ENCODE measurements around the gene FBXO38.

GRCh38 chr5:148455185-148455584 lies 71.4 kb downstream of the FBXO38 start:
- no peak for TF ChIP-seq ZNF3 (CRISPR knock-in tag; IDR thresholded peaks at IDR 0.05)
- no peak for TF ChIP-seq DLX4 (CRISPR knock-in tag; IDR thresholded peaks at IDR 0.05)
- TF ChIP-seq BRF2 (IDR thresholded peaks at IDR 0.05; ENCODE audit: borderline replicate concordance, insufficient read depth, insufficient read length) = no peak
- TF ChIP-seq FOXA1 (IDR thresholded peaks at IDR 0.05; ENCODE audit: borderline replicate concordance) = no peak
- no peak for TF ChIP-seq ZNF24 (IDR thresholded peaks at IDR 0.05)
- no peak for TF ChIP-seq HMG20A (CRISPR knock-in tag; conservative IDR thresholded peaks at IDR 0.05)
- TF ChIP-seq CTCF (IDR thresholded peaks at IDR 0.05 in 2 of 3, conservative IDR thresholded peaks at IDR 0.05 in 1 of 3; ENCODE audit: insufficient read depth in 2 of 3, low read depth in 1 of 3, low read length in 3 of 3) = no peak
- TF ChIP-seq L3MBTL2 (IDR thresholded peaks at IDR 0.05) = no peak
- no peak for TF ChIP-seq BRCA1 (IDR thresholded peaks at IDR 0.05)
- no peak for TF ChIP-seq BRCA1 (CRISPR knock-in tag; IDR thresholded peaks at IDR 0.05)
- TF ChIP-seq NFYB (IDR thresholded peaks at IDR 0.05; ENCODE audit: extremely low read depth, insufficient read length) = no peak
- TF ChIP-seq PHF8 (IDR thresholded peaks at IDR 0.05; ENCODE audit: borderline replicate concordance, low read length) = no peak

Measured in K562 (cell line).